GM20000 (cell line): ENCODE data around the gene TGFB3.

Experiments
- DNase-seq: peaks from one replicate; pipeline ENCODE4 v3.0.0; 2012; ENCODE audit warnings: low spot score
- CTCF ChIP-seq: IDR thresholded peaks from 2 replicates; pipeline ENCODE4 v1.5.1; 2012; ENCODE audit warnings: mild to moderate bottlenecking, control low read depth; ENCODE audit errors: extremely low read depth, missing control alignments

TGFB3 gene

GRCh38 chr14:75996488-75996887 lies 14.7 kb upstream of the TGFB3 start:
- no peak for TF ChIP-seq CTCF
- no peak for DNase-seq

- TF ChIP-seq CTCF, result no peak
- DNase-seq, result no peak
These were observed 13.7 kb upstream of the TGFB3 start for GRCh38 chr14:75995372-75996041.

GRCh38 chr14:75993567-75994041 lies 11.8 kb upstream of the TGFB3 start:
- TF ChIP-seq CTCF, result no peak
- no peak for DNase-seq

- no peak for TF ChIP-seq CTCF
- no peak for DNase-seq
These were observed 10.0 kb upstream of the TGFB3 start for GRCh38 chr14:75991753-75992152.

GRCh38 chr14:75990297-75990696 lies 8.5 kb upstream of the TGFB3 start:
- no peak for TF ChIP-seq CTCF
- no peak for DNase-seq

GRCh38 chr14:75989134-75989533 lies 7.3 kb upstream of the TGFB3 start:
- no peak for TF ChIP-seq CTCF
- no peak for DNase-seq

- DNase-seq, result no peak
- TF ChIP-seq CTCF, result no peak
These were observed 5.6 kb upstream of the TGFB3 start for GRCh38 chr14:75987201-75987970.
